Right lobe of liver (tissue), 6 donors: ENCODE data around the gene CCT3. TPM values are rescaled to one million over a fixed set of nuclear protein-coding genes. Genes with fewer than 3 reads are reported as not detected.

Source experiments
- ATAC-seq, 4 donors: fragments of 200-7000 bp; cut with Tn5 transposase; one replicate each; pipeline ENCODE4 v1.9.1; 2020; ENCODE audit warnings: mild to moderate bottlenecking in 4 of 4, moderate library complexity in 4 of 4
- DNase-seq, 3 donors: peaks; one replicate each; pipeline ENCODE4 v3.0.0-alpha.2; 2020
- H3K27ac ChIP-seq, 3 donors: fragments of 200-600 bp; one replicate each; pipeline ENCODE4 v1.8.0; 2022
- H3K27me3 ChIP-seq, 2 donors: fragments of 200-600 bp; one replicate each; pipeline ENCODE4 v1.8.0; 2022
- H3K36me3 ChIP-seq, 4 donors: fragments of 200-600 bp; sonication (generic) in 1 of 4; one replicate each; pipeline versions ENCODE4 v1.5.1 to v1.8.0; 2017 to 2022; ENCODE audit warnings: control low read depth in 1 of 4
- H3K4me1 ChIP-seq, 4 donors: fragments of 200-600 bp; sonication (generic) in 1 of 4; one replicate each; pipeline versions ENCODE4 v1.5.1 to v1.8.0; 2017 to 2022; ENCODE audit warnings: control low read depth in 1 of 4
- H3K4me3 ChIP-seq, 3 donors: fragments of 200-600 bp; one replicate each; pipeline ENCODE4 v1.8.0; 2022
- H3K9me3 ChIP-seq, 4 donors: fragments of 200-600 bp; sonication (generic) in 1 of 4; one replicate each; pipeline versions ENCODE4 v1.5.1 to v1.8.0; 2017 to 2022; ENCODE audit warnings: control low read depth in 1 of 4
- CTCF ChIP-seq, 4 donors: fragments of 200-600 bp in 3 of 4; fragments of 450-650 bp in 1 of 4; IDR thresholded peaks; one replicate each; pipeline versions ENCODE4 v1.5.1 to v1.8.0; 2016 to 2022; ENCODE audit warnings: antibody characterized with exemption in 4 of 4, mild to moderate bottlenecking in 2 of 4
- POLR2A ChIP-seq: fragments of 450-650 bp; IDR thresholded peaks from one replicate; pipeline ENCODE4 v1.6.1; 2017; ENCODE audit warnings: antibody characterized with exemption, mild to moderate bottlenecking
- WGBS: methylation state at CpG from one replicate; pipeline ENCODE4 v1.1.6; 2018; ENCODE audit warnings: low coverage, low lambda C conversion rate; ENCODE audit not compliant: insufficient coverage; ENCODE audit errors: missing lambda C conversion rate; 5-methylcytosine and 5-hydroxymethylcytosine counted together
- intact Hi-C, 2 donors: fragments of 100-400 bp; cut with DNase I; formaldehyde crosslinking; loops; one replicate each; pipeline versions ENCODE4 v1.11.2 to v1.14.1; 2022
- total RNA-seq, 6 experiments: library from RNA; depleted of rRNA in 2 of 6; stranded (reverse); fragments of >200 nt in 2 of 6; fragmentation: NEBNext Ultra II Directional in 3 of 6; extraction: Animal tissue kit (Norgen Biotek cat#: 25700) in 3 of 6; gene quantifications; one replicate each; pipeline versions ENCODE4 v1.1.0 to v1.2.4, GENCODE V29; 2016 to 2023
- donor health status: DM: no; HTN: yes; CAD: no.
- donor health status: DM: no; HTN: no; CAD: no.
- donor health status: DM: no; HTN: no; CAD: no.
- donor health status: DM: no; HTN: yes; CAD: no.
- donor health status: DM: no; HTN: yes; CAD: no.

CCT3 gene
- total RNA-seq, 6 experiments from 2014 or later = 79.3 to 179 (median 115) TPM

DNA sequence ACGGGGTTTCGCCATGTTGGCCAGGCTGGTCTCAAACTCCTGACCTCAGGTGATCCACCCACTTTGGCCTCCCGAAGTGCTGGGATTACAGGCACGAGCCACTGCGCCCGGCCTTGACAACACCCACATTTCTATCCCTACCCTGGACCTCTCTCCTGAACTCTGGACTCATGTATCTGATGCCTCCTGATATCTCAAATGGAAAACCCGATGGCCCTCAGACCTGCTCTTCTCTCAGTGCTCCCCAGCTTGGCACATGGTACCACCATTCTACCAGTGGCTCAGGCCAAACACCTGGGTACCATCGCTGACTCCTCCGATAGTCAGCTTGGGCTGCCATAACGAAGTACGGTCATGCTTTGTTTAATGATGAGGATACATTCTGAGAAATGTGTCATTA is 22.4 kb upstream of the CCT3 start:
- H3K27me3 ChIP-seq = no peaks in the 10 kb centered on the region
- no peak for ATAC-seq
- DNase-seq = no peak
- no peak overlapping the region for H3K4me3 ChIP-seq
- intact Hi-C loops = no loop called here
- TF ChIP-seq CTCF (IDR thresholded peaks at IDR 0.05) = no peak
- no peak for TF ChIP-seq POLR2A
- H3K36me3 ChIP-seq = no peaks in the 10 kb centered on the region
- WGBS = 91% methylated on average over 6 of the region's 11 CpGs
- peaks cover 0 to 8% (median 0%) of the 10 kb centered on the region in 4 donors for H3K4me1 ChIP-seq
- H3K9me3 ChIP-seq = no peaks in the 10 kb centered on the region
- H3K27ac ChIP-seq = no peak overlapping the region

DNA sequence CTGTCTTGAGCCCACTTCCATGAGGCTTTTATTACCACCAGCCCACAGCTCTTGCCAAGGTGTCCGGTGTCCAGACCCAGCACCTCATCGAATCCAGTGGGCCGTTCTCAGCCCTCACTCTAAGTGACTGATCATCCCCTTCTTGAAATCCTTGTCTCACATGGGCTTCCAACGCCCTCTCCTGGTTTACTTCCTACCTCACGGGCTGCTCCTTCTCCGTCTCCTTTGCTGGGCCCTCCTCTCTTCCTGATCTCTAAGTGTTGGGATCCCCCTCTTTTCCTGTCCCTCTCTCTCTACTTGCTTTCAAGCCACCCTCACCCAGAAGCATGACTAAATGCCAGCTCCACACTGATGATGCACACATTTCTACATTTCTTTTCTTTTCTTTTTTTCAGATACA is 21.9 kb upstream of the CCT3 start:
- intact Hi-C loops = no loop called here
- Histone ChIP-seq H3K4me3 (no peak overlapping the region), H3K36me3 (no peaks in the 10 kb centered on the region), H3K9me3 (no peaks in the 10 kb centered on the region), H3K27ac (no peak overlapping the region), H3K4me1 (peaks cover 0 to 8% (median 0%) of the 10 kb centered on the region in 4 donors), H3K27me3 (no peaks in the 10 kb centered on the region)
- TF ChIP-seq POLR2A (no peak), CTCF (IDR thresholded peaks at IDR 0.05) (no peak)
- WGBS = 63% methylated on average over 6 of the region's 6 CpGs
- ATAC-seq (no peak), DNase-seq (no peak)

- Histone ChIP-seq H3K4me3 (no peak overlapping the region), H3K36me3 (no peaks in the 10 kb centered on the region), H3K27me3 (no peaks in the 10 kb centered on the region), H3K27ac (no peak overlapping the region), H3K4me1 (peaks cover 0 to 8% (median 0%) of the 10 kb centered on the region in 4 donors), H3K9me3 (no peaks in the 10 kb centered on the region)
- ATAC-seq (no peak), DNase-seq (no peak)
- TF ChIP-seq CTCF (IDR thresholded peaks at IDR 0.05) = no peak
- TF ChIP-seq POLR2A = no peak
- intact Hi-C loops = no loop called here
- WGBS = 100% methylated on average over 2 of the region's 3 CpGs
Observed at GRCh38 chr1:156359249-156359648, 21.2 kb upstream of the CCT3 start.

DNA sequence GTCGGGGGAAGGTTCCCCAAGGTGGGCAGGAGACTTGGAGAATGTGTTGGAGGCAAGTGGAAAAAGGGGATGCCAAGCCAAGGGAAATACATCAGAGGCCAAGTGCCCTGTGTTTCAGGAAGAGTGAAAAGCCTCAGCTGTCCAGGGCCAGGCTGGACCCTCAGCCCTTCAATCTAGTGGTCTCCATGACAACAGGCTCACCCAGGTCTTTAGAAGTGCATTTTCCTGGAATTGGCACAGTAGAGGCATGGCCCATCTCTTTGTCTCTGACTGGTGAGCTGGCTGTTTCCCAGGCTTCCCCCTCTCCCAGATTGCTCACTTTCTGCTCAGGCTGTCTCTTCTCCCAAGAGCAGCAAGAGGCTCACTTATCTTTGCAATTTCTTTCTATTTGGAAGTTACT is 20.5 kb upstream of the CCT3 start:
- no peak overlapping the region for H3K4me3 ChIP-seq
- 83% methylated on average over 1 of the region's 1 CpG for WGBS
- DNase-seq = no peak

More for the DNA sequence above, 20.5 kb upstream of the CCT3 start:
- Histone ChIP-seq H3K36me3 (no peaks in the 10 kb centered on the region), H3K27ac (no peak overlapping the region), H3K4me1 (peaks cover 0 to 8% (median 0%) of the 10 kb centered on the region in 4 donors), H3K9me3 (no peaks in the 10 kb centered on the region), H3K27me3 (no peaks in the 10 kb centered on the region)
- no peak for ATAC-seq
- intact Hi-C loops = no loop called here
- TF ChIP-seq POLR2A = no peak
- no peak for TF ChIP-seq CTCF (IDR thresholded peaks at IDR 0.05)
